ENCODE data around the gene NCR3LG1.

The NCR3LG1 gene

GRCh38 chr11:17351510-17352176 is at the start of gene NCR3LG1:
TSS of gene NCR3LG1 (plus strand) at chr11:17351800. CDS start at chr11:17351970, 170 bp downstream.
- in situ Hi-C loops (cut with MboI; ENCODE audit: low sequenced_read_pairs) = no loop called here

- in situ Hi-C loops (cut with MboI; ENCODE audit: low sequenced_read_pairs) = no loop called here
These were observed 38.0 kb upstream of the NCR3LG1 start for GRCh38 chr11:17313349-17314231.

GRCh38 chr11:17314232-17314547 is 37.4 kb upstream of the NCR3LG1 start:
- in situ Hi-C loops (cut with MboI; ENCODE audit: low sequenced_read_pairs) = no loop called here

GRCh38 chr11:17314904-17315426 is 36.6 kb upstream of the NCR3LG1 start:
- in situ Hi-C loops (cut with MboI; ENCODE audit: low sequenced_read_pairs) = no loop called here

GRCh38 chr11:17328871-17329494 is 22.6 kb upstream of the NCR3LG1 start:
- in situ Hi-C loops (cut with MboI; ENCODE audit: low sequenced_read_pairs) = no loop called here

- in situ Hi-C loops (cut with MboI; ENCODE audit: low sequenced_read_pairs) = no loop called here
These were observed 19.9 kb upstream of the NCR3LG1 start for GRCh38 chr11:17331669-17332068.

- in situ Hi-C loops (cut with MboI; ENCODE audit: low sequenced_read_pairs) = no loop called here
These were observed 17.6 kb upstream of the NCR3LG1 start for GRCh38 chr11:17333799-17334586.

- in situ Hi-C loops (cut with MboI; ENCODE audit: low sequenced_read_pairs) = no loop called here
These were observed 8.3 kb upstream of the NCR3LG1 start for GRCh38 chr11:17343257-17343656.

GRCh38 chr11:17343907-17344306 is 7.7 kb upstream of the NCR3LG1 start:
- in situ Hi-C loops (cut with MboI; ENCODE audit: low sequenced_read_pairs) = no loop called here

- in situ Hi-C loops (cut with MboI; ENCODE audit: low sequenced_read_pairs) = no loop called here
These were observed 3.9 kb upstream of the NCR3LG1 start for GRCh38 chr11:17347676-17348075.

GRCh38 chr11:17350455-17351171 is 987 bp upstream of the NCR3LG1 start:
- in situ Hi-C loops (cut with MboI; ENCODE audit: low sequenced_read_pairs) = no loop called here

GRCh38 chr11:17351172-17351509 is 459 bp upstream of the NCR3LG1 start:
- in situ Hi-C loops (cut with MboI; ENCODE audit: low sequenced_read_pairs) = no loop called here

GRCh38 chr11:17352950-17353820 is 1.6 kb downstream of the NCR3LG1 start:
- in situ Hi-C loops (cut with MboI; ENCODE audit: low sequenced_read_pairs) = no loop called here

- in situ Hi-C loops (cut with MboI; ENCODE audit: low sequenced_read_pairs) = no loop called here
These were observed 2.4 kb downstream of the NCR3LG1 start for GRCh38 chr11:17353821-17354600.

- in situ Hi-C loops (cut with MboI; ENCODE audit: low sequenced_read_pairs) = no loop called here
These were observed 3.0 kb downstream of the NCR3LG1 start for GRCh38 chr11:17354601-17354991.

- in situ Hi-C loops (cut with MboI; ENCODE audit: low sequenced_read_pairs) = no loop called here
These were observed 14.9 kb downstream of the NCR3LG1 start for GRCh38 chr11:17366495-17366894.

- in situ Hi-C loops (cut with MboI; ENCODE audit: low sequenced_read_pairs) = no loop called here
These were observed 17.0 kb downstream of the NCR3LG1 start for GRCh38 chr11:17368551-17368950.

GRCh38 chr11:17369094-17369493 is 17.5 kb downstream of the NCR3LG1 start:
- in situ Hi-C loops (cut with MboI; ENCODE audit: low sequenced_read_pairs) = no loop called here
